Osteocyte (in vitro differentiated cells): ENCODE measurements around the gene SEMA4G. TPM values are rescaled to one million over a fixed set of nuclear protein-coding genes. Genes with fewer than 3 reads are reported as not detected.

Experiments used
- DNase-seq: peaks from one replicate; pipeline ENCODE4 v3.0.0; 2021; ENCODE audit warnings: mixed read lengths; ENCODE audit not compliant: unreplicated experiment; ENCODE audit errors: extremely low spot score
- H3K27ac Mint-ChIP-seq: one replicate; pipeline ENCODE4 v1.8.0; 2021; ENCODE audit warnings: mild to moderate bottlenecking, mixed read lengths; ENCODE audit not compliant: unreplicated experiment
- H3K27me3 Mint-ChIP-seq: one replicate; pipeline ENCODE4 v1.8.0; 2021; ENCODE audit warnings: mixed read lengths; ENCODE audit not compliant: unreplicated experiment
- H3K36me3 Mint-ChIP-seq: one replicate; pipeline ENCODE4 v1.8.0; 2021; ENCODE audit warnings: mixed read lengths; ENCODE audit not compliant: unreplicated experiment
- H3K4me1 Mint-ChIP-seq: one replicate; pipeline ENCODE4 v1.8.0; 2021; ENCODE audit warnings: mixed read lengths; ENCODE audit not compliant: unreplicated experiment
- H3K4me3 Mint-ChIP-seq: one replicate; pipeline ENCODE4 v1.8.0; 2021; ENCODE audit warnings: mild to moderate bottlenecking, moderate library complexity, mixed read lengths; ENCODE audit not compliant: unreplicated experiment
- H3K9me3 Mint-ChIP-seq: one replicate; pipeline ENCODE4 v1.8.0; 2021; ENCODE audit warnings: mixed read lengths; ENCODE audit not compliant: unreplicated experiment
- long read RNA-seq: library from polyadenylated mRNA; unstranded; transcript quantifications from one replicate; pipeline ENCODE4 v2.0.0, GENCODE V29; 2021
- total RNA-seq: library from RNA; stranded (reverse); gene quantifications from 2 replicates; pipeline ENCODE4 v1.2.1, GENCODE V29; 2021
- TF ChIP-seq, protein P1 (sequence below): fragments of 200-600 bp; sonication (generic); IDR thresholded peaks from 2 replicates; pipeline ENCODE4 v1.5.0; 2021; ENCODE audit warnings: antibody characterized with exemption, mild to moderate bottlenecking, moderate library complexity

SEMA4G gene, protein sequence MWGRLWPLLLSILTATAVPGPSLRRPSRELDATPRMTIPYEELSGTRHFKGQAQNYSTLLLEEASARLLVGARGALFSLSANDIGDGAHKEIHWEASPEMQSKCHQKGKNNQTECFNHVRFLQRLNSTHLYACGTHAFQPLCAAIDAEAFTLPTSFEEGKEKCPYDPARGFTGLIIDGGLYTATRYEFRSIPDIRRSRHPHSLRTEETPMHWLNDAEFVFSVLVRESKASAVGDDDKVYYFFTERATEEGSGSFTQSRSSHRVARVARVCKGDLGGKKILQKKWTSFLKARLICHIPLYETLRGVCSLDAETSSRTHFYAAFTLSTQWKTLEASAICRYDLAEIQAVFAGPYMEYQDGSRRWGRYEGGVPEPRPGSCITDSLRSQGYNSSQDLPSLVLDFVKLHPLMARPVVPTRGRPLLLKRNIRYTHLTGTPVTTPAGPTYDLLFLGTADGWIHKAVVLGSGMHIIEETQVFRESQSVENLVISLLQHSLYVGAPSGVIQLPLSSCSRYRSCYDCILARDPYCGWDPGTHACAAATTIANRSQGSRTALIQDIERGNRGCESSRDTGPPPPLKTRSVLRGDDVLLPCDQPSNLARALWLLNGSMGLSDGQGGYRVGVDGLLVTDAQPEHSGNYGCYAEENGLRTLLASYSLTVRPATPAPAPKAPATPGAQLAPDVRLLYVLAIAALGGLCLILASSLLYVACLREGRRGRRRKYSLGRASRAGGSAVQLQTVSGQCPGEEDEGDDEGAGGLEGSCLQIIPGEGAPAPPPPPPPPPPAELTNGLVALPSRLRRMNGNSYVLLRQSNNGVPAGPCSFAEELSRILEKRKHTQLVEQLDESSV
- 6.3 and 7.1 TPM in 2 replicates for total RNA-seq
- long read RNA-seq, partial matches to known transcripts: 0 of 1 reads
- long read RNA-seq, other reads (novel, unspliced or antisense): 1 of 1 reads

DNA sequence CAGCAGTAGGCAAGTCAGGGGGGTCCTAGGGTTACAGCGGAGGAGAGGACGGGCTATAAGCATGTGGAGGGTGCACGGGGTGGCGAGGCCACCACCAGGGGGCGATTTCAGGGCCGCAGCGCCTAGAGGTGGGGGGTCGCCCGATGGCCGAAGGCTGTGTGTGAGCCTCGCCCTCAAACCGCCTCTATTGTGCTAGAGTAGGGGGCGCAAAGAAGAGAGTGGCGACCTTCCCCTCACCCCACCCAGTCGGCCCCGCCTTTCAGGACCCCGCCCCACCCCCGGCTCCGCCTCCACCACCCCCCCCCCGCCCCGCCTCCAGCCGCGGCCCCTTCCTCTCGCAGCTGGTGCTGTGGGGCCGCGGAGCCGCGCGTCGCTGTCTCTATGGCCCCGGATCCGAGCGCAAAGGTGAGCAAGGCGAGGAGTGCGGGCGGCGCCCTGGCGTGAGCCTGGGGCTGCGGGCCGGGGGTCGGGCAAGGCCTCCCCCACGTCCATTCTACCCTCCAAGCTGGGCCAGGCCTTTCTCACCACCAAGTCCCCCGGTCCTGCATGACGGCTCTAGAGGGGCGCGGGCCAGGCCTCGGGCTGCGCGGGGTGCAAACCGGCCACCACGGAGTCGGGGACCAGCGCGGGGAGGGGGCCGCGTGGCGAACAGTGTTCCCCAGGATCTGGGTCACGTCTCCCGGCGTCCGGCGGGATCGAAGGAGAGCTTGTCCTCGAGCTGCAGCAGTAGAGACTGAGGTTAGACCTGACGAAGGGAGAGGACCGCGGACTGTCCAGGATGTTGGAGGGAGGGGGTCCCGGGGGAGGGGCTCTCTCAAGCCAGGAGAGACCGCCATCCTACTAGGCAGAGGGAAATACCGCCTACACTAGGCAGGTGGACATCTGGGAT lies at the start of gene SEMA4G:
TSS of gene SEMA4G (plus strand) at position 318 of the 889 bp plus-strand sequence. CDS start 3,409 bp downstream, outside the sequence.
- Mint-ChIP-seq H3K4me3 (peak within 1 kb of the TSS; percentile 71), H3K36me3 (peaks cover 6% of the 10 kb centered on the region), H3K4me1 (peaks cover 11% of the 10 kb centered on the region), H3K27ac (no peak within 1 kb of the TSS), H3K27me3 (no peaks in the 10 kb centered on the region), H3K9me3 (no peaks in the 10 kb centered on the region)
- TF ChIP-seq, protein P1, sequence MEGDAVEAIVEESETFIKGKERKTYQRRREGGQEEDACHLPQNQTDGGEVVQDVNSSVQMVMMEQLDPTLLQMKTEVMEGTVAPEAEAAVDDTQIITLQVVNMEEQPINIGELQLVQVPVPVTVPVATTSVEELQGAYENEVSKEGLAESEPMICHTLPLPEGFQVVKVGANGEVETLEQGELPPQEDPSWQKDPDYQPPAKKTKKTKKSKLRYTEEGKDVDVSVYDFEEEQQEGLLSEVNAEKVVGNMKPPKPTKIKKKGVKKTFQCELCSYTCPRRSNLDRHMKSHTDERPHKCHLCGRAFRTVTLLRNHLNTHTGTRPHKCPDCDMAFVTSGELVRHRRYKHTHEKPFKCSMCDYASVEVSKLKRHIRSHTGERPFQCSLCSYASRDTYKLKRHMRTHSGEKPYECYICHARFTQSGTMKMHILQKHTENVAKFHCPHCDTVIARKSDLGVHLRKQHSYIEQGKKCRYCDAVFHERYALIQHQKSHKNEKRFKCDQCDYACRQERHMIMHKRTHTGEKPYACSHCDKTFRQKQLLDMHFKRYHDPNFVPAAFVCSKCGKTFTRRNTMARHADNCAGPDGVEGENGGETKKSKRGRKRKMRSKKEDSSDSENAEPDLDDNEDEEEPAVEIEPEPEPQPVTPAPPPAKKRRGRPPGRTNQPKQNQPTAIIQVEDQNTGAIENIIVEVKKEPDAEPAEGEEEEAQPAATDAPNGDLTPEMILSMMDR: peak; percentile 85
- DNase-seq: peak; percentile 86

DNA sequence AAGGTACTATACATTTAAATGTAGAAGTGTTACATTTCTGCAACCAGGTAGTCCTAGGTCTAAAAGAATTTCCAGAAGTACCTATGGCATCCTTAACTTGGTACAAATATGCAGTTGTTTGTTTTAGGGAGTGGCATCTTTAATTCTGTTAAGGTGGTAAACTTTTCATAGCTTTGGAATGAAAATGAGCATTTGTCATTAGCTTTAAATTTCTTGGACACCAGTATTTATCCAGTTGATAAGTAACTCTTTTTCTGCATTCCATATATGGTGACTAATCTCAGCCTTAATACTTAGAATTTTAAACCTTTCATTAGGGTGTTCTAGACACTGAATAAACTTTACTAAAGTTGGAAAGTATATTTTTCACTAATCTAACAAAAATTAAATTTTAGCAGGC lies 45.7 kb upstream of the SEMA4G start:
- Mint-ChIP-seq H3K4me1 (no peaks in the 10 kb centered on the region), H3K27ac (no peak overlapping the region), H3K27me3 (no peaks in the 10 kb centered on the region), H3K9me3 (no peaks in the 10 kb centered on the region), H3K36me3 (peaks cover 47% of the 10 kb centered on the region), H3K4me3 (no peak overlapping the region)
- no peak for DNase-seq
- TF ChIP-seq, protein P1: no peak

DNA sequence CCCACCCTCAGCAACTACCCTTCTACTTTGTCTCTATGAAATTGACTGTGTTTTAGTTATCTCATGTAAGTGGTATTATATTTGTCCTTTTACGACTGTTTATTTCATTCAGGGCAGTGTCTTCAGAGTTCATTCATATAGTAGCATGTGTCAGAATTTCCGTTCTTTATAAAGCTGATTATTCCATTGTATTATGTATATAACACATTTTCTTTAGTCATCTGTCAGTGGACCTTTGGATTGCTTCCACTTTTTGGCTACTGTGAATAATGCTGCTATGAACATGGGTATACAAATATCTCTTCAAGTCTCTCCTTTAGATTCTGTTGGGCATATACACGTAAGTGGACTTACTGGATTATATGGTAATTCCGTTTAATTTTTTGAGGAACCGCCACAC lies 42.0 kb upstream of the SEMA4G start:
- Mint-ChIP-seq H3K4me3 (no peak overlapping the region), H3K36me3 (peaks cover 58% of the 10 kb centered on the region), H3K27me3 (no peaks in the 10 kb centered on the region), H3K9me3 (no peaks in the 10 kb centered on the region), H3K4me1 (no peaks in the 10 kb centered on the region), H3K27ac (no peak overlapping the region)
- DNase-seq: no peak
- TF ChIP-seq, protein P1: no peak

DNA sequence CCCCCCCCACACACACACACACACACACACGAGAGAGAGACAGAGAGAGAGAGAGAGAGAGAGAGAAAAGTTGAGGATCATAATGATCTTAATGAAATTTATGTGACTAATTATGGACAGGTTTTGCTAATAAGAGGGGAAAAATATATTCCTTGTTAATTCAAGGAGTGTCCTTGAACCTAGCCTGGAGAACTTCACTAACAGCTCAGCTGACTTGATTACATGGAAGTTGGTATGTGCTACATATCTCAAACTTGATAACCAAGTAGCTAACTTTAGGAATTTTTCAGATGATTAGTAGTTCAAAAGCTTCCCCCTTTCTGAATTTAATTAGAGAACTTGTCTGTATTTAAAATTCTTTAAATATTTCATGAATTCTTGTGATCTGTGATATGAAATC lies 41.3 kb upstream of the SEMA4G start:
- Mint-ChIP-seq H3K27ac (no peak overlapping the region), H3K36me3 (peaks cover 60% of the 10 kb centered on the region), H3K4me1 (no peaks in the 10 kb centered on the region), H3K27me3 (no peaks in the 10 kb centered on the region), H3K4me3 (no peak overlapping the region), H3K9me3 (no peaks in the 10 kb centered on the region)
- TF ChIP-seq, protein P1: no peak
- no peak for DNase-seq
